GM18861 (cell line): ENCODE results near the gene ABL2.
"Not testable (repeated sequence)": the region's sequence is repeated elsewhere in the genome, so short reads cannot be mapped to it uniquely, and the experiment has no call there.

Experiments
- ATAC-seq: cut with Tn5 transposase; IDR thresholded peaks from one replicate; pipeline ENCODE4 v1.9.1; 2021; ENCODE audit not compliant: unreplicated experiment

The ABL2 gene

GRCh38 chr1:179229214-179230140, at the start of gene ABL2:
Gene ABL2 (minus strand): TSS chr1:179229677. CDS start chr1:179229397, 280 bp downstream.
- ATAC-seq, result no peak

- no peak for ATAC-seq
Measured at GRCh38 chr1:179278920-179279319, 49.4 kb upstream of the ABL2 start.

- not testable (repeated sequence) for ATAC-seq
Measured at GRCh38 chr1:179274424-179274823, 44.9 kb upstream of the ABL2 start.

GRCh38 chr1:179269071-179269470, 39.6 kb upstream of the ABL2 start:
- no peak for ATAC-seq

GRCh38 chr1:179264507-179264906, 35.0 kb upstream of the ABL2 start:
- no peak for ATAC-seq

- no peak for ATAC-seq
Measured at GRCh38 chr1:179263121-179263520, 33.6 kb upstream of the ABL2 start.

GRCh38 chr1:179262183-179262582, 32.7 kb upstream of the ABL2 start:
- ATAC-seq, result no peak

GRCh38 chr1:179253286-179253972, 24.0 kb upstream of the ABL2 start:
- no peak for ATAC-seq

- no peak for ATAC-seq
Measured at GRCh38 chr1:179252606-179253005, 23.1 kb upstream of the ABL2 start.

GRCh38 chr1:179251675-179252074, 22.2 kb upstream of the ABL2 start:
- ATAC-seq, result no peak

- no peak for ATAC-seq
Measured at GRCh38 chr1:179247923-179248322, 18.4 kb upstream of the ABL2 start.

- not testable (repeated sequence) for ATAC-seq
Measured at GRCh38 chr1:179245426-179245825, 15.9 kb upstream of the ABL2 start.

GRCh38 chr1:179241530-179242097, 12.1 kb upstream of the ABL2 start:
- no peak for ATAC-seq

GRCh38 chr1:179237222-179237621, 7.7 kb upstream of the ABL2 start:
- ATAC-seq, result no peak

GRCh38 chr1:179234863-179235262, 5.4 kb upstream of the ABL2 start:
- no peak for ATAC-seq

- ATAC-seq, result no peak
Measured at GRCh38 chr1:179231923-179232322, 2.4 kb upstream of the ABL2 start.

- ATAC-seq, result no peak
Measured at GRCh38 chr1:179230721-179231120, 1.2 kb upstream of the ABL2 start.

GRCh38 chr1:179230251-179230650, 774 bp upstream of the ABL2 start:
- ATAC-seq, result no peak

- ATAC-seq, result no peak
Measured at GRCh38 chr1:179228783-179229213, 679 bp downstream of the ABL2 start.

GRCh38 chr1:179226738-179227137, 2.7 kb downstream of the ABL2 start:
- no peak for ATAC-seq

- ATAC-seq, result not testable (repeated sequence)
Measured at GRCh38 chr1:179224466-179224865, 5.0 kb downstream of the ABL2 start.

GRCh38 chr1:179221121-179221520, 8.4 kb downstream of the ABL2 start:
- ATAC-seq, result not testable (repeated sequence)
